Keratinocyte (primary cell): ENCODE data around the gene CHRD.

ENCODE experiments used
- CTCF ChIP-seq, 3 experiments: IDR thresholded peaks in 1 of 3; conservative IDR thresholded peaks in 1 of 3; optimal IDR thresholded peaks in 1 of 3; 2 replicates in 2 of 3; 3 replicates in 1 of 3; pipeline versions ENCODE3 to v1.5.1; 2011; ENCODE audit warnings: low read length in 3 of 3, mild to moderate bottlenecking in 3 of 3, moderate library complexity in 2 of 3, control low read depth in 1 of 3, inconsistent platforms in 1 of 3; ENCODE audit not compliant: insufficient read depth in 2 of 3; ENCODE audit errors: extremely low read depth in 1 of 3
- EZH2 ChIP-seq: IDR thresholded peaks from one replicate; pipeline ENCODE4 v1.6.1; 2012; ENCODE audit warnings: inconsistent platforms, mild to moderate bottlenecking, low read length, moderate library complexity

- no peak for TF ChIP-seq CTCF (optimal IDR thresholded peaks at IDR 0.05 in 1 of 3, IDR thresholded peaks at IDR 0.05 in 1 of 3, conservative IDR thresholded peaks at IDR 0.05 in 1 of 3; ENCODE audit: extremely low read depth in 1 of 3, insufficient read depth in 2 of 3, low read length in 3 of 3)
- no peak for TF ChIP-seq EZH2
Observed at GRCh38 chr3:184409331-184409926, 29.6 kb downstream of the CHRD start.
